SK-N-SH treated with all-trans-retinoic acid at 6 μM for 48 hours (cell line): ENCODE measurements around the gene NEK4.

Experiments
- CSDC2 ChIP-seq: fragments of 250-450 bp; sonication (Bioruptor Pico); IDR thresholded peaks from 2 replicates; pipeline ENCODE4 v1.5.0; 2020; ENCODE audit warnings: mild to moderate bottlenecking, moderate library complexity
- ZFP3 ChIP-seq: fragments of 250-450 bp; sonication (Bioruptor Pico); IDR thresholded peaks from 2 replicates; pipeline ENCODE4 v1.5.0; 2020; ENCODE audit warnings: mild to moderate bottlenecking, moderate library complexity
- ZNF8 ChIP-seq: fragments of 450-650 bp; formaldehyde crosslinking; IDR thresholded peaks from 2 replicates; pipeline ENCODE4 v1.5.0; 2020; ENCODE audit warnings: mild to moderate bottlenecking, moderate library complexity
- TF ChIP-seq, protein P1 (sequence below): fragments of 250-450 bp; sonication (Bioruptor Pico); IDR thresholded peaks from 2 replicates; pipeline ENCODE4 v1.5.1; 2020; ENCODE audit warnings: low read depth, mild to moderate bottlenecking, moderate library complexity

DNA sequence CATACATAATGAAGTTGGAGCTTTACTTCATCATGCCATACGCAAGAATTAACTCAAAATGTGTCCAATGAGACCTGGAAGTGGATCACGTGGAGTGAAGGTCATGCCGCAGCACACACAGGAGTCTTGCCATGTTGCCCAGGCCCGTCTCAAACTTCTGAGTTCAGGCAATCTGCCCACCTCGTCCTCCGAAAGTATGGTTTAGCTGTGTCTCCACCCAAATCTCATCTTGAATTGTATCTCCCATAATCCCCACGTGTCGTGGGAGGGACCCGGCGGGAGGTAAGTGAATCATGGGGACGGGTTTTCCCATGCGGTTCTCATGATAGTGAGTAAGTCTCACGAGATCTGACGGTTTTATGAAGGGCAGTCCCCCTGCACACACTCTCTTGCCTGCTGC, 39.1 kb downstream of the NEK4 start:
- TF ChIP-seq, protein P1, sequence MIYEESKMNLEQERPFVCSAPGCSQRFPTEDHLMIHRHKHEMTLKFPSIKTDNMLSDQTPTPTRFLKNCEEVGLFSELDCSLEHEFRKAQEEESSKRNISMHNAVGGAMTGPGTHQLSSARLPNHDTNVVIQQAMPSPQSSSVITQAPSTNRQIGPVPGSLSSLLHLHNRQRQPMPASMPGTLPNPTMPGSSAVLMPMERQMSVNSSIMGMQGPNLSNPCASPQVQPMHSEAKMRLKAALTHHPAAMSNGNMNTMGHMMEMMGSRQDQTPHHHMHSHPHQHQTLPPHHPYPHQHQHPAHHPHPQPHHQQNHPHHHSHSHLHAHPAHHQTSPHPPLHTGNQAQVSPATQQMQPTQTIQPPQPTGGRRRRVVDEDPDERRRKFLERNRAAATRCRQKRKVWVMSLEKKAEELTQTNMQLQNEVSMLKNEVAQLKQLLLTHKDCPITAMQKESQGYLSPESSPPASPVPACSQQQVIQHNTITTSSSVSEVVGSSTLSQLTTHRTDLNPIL (CRISPR knock-in tag), result no peak
- TF ChIP-seq ZNF8 (CRISPR knock-in tag) (no peak), ZFP3 (CRISPR knock-in tag) (no peak), CSDC2 (no peak)
